HEK293 (cell line): Measurements from ENCODE around the gene TOR1A.
A peak's percentile ranks its signal among the peaks of the same experiment; 100 is the strongest.

Experiments used
- CTCF ChIA-PET: fragments of 350-600 bp; formaldehyde crosslinking; extraction: SDS; loops from one replicate; lab custom pipeline; 2021; ENCODE audit warnings: antibody characterized with exemption; lab: Yijun Ruan, JAX
- POLR2A ChIA-PET: fragments of 300-600 bp; formaldehyde crosslinking; extraction: SDS; loops from one replicate; lab custom pipeline; 2020; ENCODE audit warnings: antibody characterized with exemption, inconsistent platforms; lab: Yijun Ruan, JAX
- H3K27ac ChIP-seq: fragments of 200-500 bp; sonication (Bioruptor generic); 2 replicates; pipeline ENCODE4 v1.5.1; 2014; ENCODE audit warnings: low read depth, low read length, control low read depth, inconsistent platforms; ENCODE audit errors: extremely low read depth
- H3K36me3 ChIP-seq, 2 experiments: fragments of 200-500 bp in 1 of 2; sonication (Bioruptor generic) in 1 of 2; 1 replicate in 1 of 2; 2 replicates in 1 of 2; pipeline ENCODE4 v1.5.1; 2014 to 2017; ENCODE audit warnings: inconsistent platforms in 2 of 2, low read length in 2 of 2; ENCODE audit not compliant: control insufficient read depth in 2 of 2, insufficient read depth in 1 of 2
- H3K4me1 ChIP-seq: fragments of 200-500 bp; sonication (Bioruptor generic); 2 replicates; pipeline ENCODE4 v1.5.1; 2014; ENCODE audit warnings: mild to moderate bottlenecking, low read length, inconsistent platforms; ENCODE audit not compliant: control insufficient read depth, insufficient read depth
- H3K4me3 ChIP-seq: 2 replicates; pipeline ENCODE4 v1.5.1; 2011; ENCODE audit warnings: low read depth, mild to moderate bottlenecking, control low read depth, low read length, moderate library complexity
- H3K9me3 ChIP-seq: fragments of 200-500 bp; sonication (Bioruptor generic); 2 replicates; pipeline ENCODE4 v1.5.1; 2014; ENCODE audit warnings: low read depth, low read length, inconsistent platforms; ENCODE audit not compliant: control insufficient read depth, insufficient read depth
- BCL11A ChIP-seq: fragments of 450-650 bp; formaldehyde crosslinking; IDR thresholded peaks from 2 replicates; pipeline ENCODE4 v1.5.1; 2016; ENCODE audit warnings: low read depth, missing biosample characterization, missing genetic modification characterization
- KLF7 ChIP-seq: fragments of 450-650 bp; formaldehyde crosslinking; IDR thresholded peaks from 2 replicates; pipeline ENCODE4 v1.5.1; 2016; ENCODE audit warnings: missing biosample characterization, missing genetic modification characterization, borderline replicate concordance
- OVOL3 ChIP-seq: fragments of 450-650 bp; formaldehyde crosslinking; IDR thresholded peaks from 2 replicates; pipeline ENCODE4 v1.5.1; 2016; ENCODE audit warnings: missing biosample characterization, missing genetic modification characterization
- YY1 ChIP-seq: fragments of 450-650 bp; formaldehyde crosslinking; IDR thresholded peaks from 2 replicates; pipeline ENCODE4 v1.5.1; 2018; ENCODE audit warnings: missing biosample characterization, missing genetic modification characterization
- ZNF121 ChIP-seq: fragments of 450-650 bp; formaldehyde crosslinking; IDR thresholded peaks from 2 replicates; pipeline ENCODE4 v1.5.1; 2016; ENCODE audit warnings: missing biosample characterization, missing genetic modification characterization
- ZNF16 ChIP-seq: fragments of 450-650 bp; formaldehyde crosslinking; IDR thresholded peaks from 2 replicates; pipeline ENCODE4 v1.5.1; 2016; ENCODE audit warnings: low read depth, missing biosample characterization, missing genetic modification characterization
- ZNF510 ChIP-seq: fragments of 450-650 bp; formaldehyde crosslinking; IDR thresholded peaks from 2 replicates; pipeline ENCODE4 v1.5.1; 2018; ENCODE audit warnings: mild to moderate bottlenecking, missing genetic modification characterization, missing biosample characterization; ENCODE audit not compliant: insufficient replicate concordance
- ZNF514 ChIP-seq: fragments of 450-650 bp; formaldehyde crosslinking; IDR thresholded peaks from 2 replicates; pipeline ENCODE4 v1.5.1; 2016; ENCODE audit warnings: missing biosample characterization, missing genetic modification characterization
- ZSCAN4 ChIP-seq: fragments of 450-650 bp; formaldehyde crosslinking; IDR thresholded peaks from 2 replicates; pipeline ENCODE4 v1.5.1; 2017; ENCODE audit warnings: missing biosample characterization, missing genetic modification characterization
- TF ChIP-seq, protein P1 (sequence below): fragments of 450-650 bp; formaldehyde crosslinking; IDR thresholded peaks from 2 replicates; pipeline ENCODE4 v1.5.1; 2016; ENCODE audit warnings: missing biosample characterization, missing genetic modification characterization
- TF ChIP-seq, protein P2 (sequence below): fragments of 450-650 bp; formaldehyde crosslinking; IDR thresholded peaks from 2 replicates; pipeline ENCODE4 v1.5.1; 2017; ENCODE audit warnings: missing biosample characterization, missing genetic modification characterization

The TOR1A gene

GRCh38 chr9:129849901-129850300 is 26.0 kb upstream of the TOR1A start (continued):
- TF ChIP-seq ZNF510 (tag by site-specific recombination): no peak

DNA sequence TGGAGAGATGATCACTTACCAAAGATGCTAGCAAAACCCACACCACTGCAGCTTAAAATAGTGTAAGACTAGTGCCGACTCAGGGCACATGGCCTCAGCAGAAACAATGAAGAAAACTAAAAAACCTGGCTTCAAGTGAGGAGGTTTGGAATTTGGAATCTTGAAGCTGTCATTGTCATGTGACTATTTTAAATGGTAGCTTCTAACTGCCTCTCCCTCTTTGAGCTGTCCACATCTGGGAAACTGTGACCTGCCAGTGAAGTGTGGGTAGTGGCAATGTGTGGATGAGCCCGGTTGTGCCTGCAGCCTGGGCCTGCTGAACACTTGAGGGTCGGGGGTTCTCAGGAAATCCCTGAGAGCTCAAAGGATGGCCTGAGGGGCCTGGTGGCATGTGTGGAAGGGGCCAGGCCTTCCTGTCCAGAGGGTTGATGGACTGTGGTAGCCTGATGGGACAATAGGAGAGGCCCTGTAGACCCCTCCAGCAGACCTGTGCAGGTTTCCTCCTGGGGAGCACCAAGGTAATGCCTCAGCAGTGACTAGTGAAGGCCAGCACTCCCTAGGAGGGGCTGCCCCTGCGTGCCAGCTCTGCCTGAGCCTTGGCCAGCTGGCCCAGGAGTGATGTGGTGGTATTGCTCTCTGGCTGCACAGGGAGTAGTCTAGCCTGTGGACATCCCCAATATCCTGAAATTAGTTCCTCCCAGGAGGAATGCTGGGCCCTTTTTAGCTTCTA is 24.9 kb upstream of the TOR1A start:
- H3K27ac ChIP-seq: no peak overlapping the region
- H3K4me1 ChIP-seq: no peaks in the 10 kb centered on the region
- POLR2A ChIA-PET: interaction anchor here (0.6 to 1.7 kb wide), 5 partner anchors 9 to 198 kb away, joined by 3 to 5 read pairs (median 3); partner anchors contain the start of genes C9orf78 and USP20
- H3K36me3 ChIP-seq: peaks cover 0 to 24% of the 10 kb centered on the region in 2 experiments; a peak in 2 of 3 replicates
- no peaks in the 10 kb centered on the region for H3K9me3 ChIP-seq
- no peak overlapping the region for H3K4me3 ChIP-seq
- CTCF ChIA-PET: no interaction called here
- TF ChIP-seq, protein P1, sequence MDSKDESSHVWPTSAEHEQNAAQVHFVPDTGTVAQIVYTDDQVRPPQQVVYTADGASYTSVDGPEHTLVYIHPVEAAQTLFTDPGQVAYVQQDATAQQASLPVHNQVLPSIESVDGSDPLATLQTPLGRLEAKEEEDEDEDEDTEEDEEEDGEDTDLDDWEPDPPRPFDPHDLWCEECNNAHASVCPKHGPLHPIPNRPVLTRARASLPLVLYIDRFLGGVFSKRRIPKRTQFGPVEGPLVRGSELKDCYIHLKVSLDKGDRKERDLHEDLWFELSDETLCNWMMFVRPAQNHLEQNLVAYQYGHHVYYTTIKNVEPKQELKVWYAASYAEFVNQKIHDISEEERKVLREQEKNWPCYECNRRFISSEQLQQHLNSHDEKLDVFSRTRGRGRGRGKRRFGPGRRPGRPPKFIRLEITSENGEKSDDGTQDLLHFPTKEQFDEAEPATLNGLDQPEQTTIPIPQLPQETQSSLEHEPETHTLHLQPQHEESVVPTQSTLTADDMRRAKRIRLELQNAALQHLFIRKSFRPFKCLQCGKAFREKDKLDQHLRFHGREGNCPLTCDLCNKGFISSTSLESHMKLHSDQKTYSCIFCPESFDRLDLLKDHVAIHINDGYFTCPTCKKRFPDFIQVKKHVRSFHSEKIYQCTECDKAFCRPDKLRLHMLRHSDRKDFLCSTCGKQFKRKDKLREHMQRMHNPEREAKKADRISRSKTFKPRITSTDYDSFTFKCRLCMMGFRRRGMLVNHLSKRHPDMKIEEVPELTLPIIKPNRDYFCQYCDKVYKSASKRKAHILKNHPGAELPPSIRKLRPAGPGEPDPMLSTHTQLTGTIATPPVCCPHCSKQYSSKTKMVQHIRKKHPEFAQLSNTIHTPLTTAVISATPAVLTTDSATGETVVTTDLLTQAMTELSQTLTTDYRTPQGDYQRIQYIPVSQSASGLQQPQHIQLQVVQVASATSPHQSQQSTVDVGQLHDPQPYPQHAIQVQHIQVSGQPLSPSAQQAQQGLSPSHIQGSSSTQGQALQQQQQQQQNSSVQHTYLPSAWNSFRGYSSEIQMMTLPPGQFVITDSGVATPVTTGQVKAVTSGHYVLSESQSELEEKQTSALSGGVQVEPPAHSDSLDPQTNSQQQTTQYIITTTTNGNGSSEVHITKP (tag by site-specific recombination): 0 out of 2 replicates have a peak, but pooled peaks have one; percentile 10
- no peak for TF ChIP-seq YY1 (tag by site-specific recombination)
- TF ChIP-seq OVOL3 (tag by site-specific recombination): no peak

- CTCF ChIA-PET: interaction anchor here (0.6 kb wide), 2 partner anchors 203 to 476 kb away, joined by 3 read pairs; no protein-coding TSS in a partner anchor
- Histone ChIP-seq H3K27ac (no peak overlapping the region), H3K36me3 (peaks cover 0 to 3% of the 10 kb centered on the region in 2 experiments; a peak in 2 of 3 replicates), H3K4me1 (peaks cover 3% of the 10 kb centered on the region; the same call in 1 of the 2 replicates), H3K9me3 (no peaks in the 10 kb centered on the region), H3K4me3 (no peak overlapping the region)
- POLR2A ChIA-PET: interaction anchor here (0.8 kb wide), 1 partner anchor 8 kb away, joined by 3 read pairs; no protein-coding TSS in a partner anchor
- TF ChIP-seq ZNF16 (tag by site-specific recombination) (no peak), ZNF121 (tag by site-specific recombination) (peak; percentile 94), BCL11A (tag by site-specific recombination) (no peak)
- TF ChIP-seq, all 188 proteins: peak for 1
Observed at GRCh38 chr9:129845373-129845772, 21.4 kb upstream of the TOR1A start.

GRCh38 chr9:129841071-129841470 is 17.1 kb upstream of the TOR1A start:
- Histone ChIP-seq H3K27ac (no peak overlapping the region), H3K36me3 (peaks cover 0 to 5% of the 10 kb centered on the region in 2 experiments; a peak in 2 of 3 replicates), H3K4me3 (no peak overlapping the region), H3K4me1 (peaks cover 7% of the 10 kb centered on the region; the same call in 1 of the 2 replicates), H3K9me3 (no peaks in the 10 kb centered on the region)
- TF ChIP-seq KLF7 (tag by site-specific recombination): no peak
- TF ChIP-seq, protein P2, sequence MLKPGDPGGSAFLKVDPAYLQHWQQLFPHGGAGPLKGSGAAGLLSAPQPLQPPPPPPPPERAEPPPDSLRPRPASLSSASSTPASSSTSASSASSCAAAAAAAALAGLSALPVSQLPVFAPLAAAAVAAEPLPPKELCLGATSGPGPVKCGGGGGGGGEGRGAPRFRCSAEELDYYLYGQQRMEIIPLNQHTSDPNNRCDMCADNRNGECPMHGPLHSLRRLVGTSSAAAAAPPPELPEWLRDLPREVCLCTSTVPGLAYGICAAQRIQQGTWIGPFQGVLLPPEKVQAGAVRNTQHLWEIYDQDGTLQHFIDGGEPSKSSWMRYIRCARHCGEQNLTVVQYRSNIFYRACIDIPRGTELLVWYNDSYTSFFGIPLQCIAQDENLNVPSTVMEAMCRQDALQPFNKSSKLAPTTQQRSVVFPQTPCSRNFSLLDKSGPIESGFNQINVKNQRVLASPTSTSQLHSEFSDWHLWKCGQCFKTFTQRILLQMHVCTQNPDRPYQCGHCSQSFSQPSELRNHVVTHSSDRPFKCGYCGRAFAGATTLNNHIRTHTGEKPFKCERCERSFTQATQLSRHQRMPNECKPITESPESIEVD (tag by site-specific recombination): 0 out of 2 replicates have a peak, but pooled peaks have one; percentile 7
- TF ChIP-seq ZNF514 (tag by site-specific recombination): no peak
- TF ChIP-seq ZSCAN4 (tag by site-specific recombination): no peak
- ChIA-PET POLR2A (interaction anchor here (0.6 to 1.6 kb wide), 2 partner anchors 8 to 13 kb away, joined by 3 read pairs; no protein-coding TSS in a partner anchor), CTCF (no interaction called here)
